SK-N-SH (cell line): ENCODE data around the gene RASGRF2. TPM values are rescaled to one million over a fixed set of nuclear protein-coding genes. Genes with fewer than 3 reads are reported as not detected.

Source experiments
- CTCF ChIA-PET: fragments of 300-600, 350-600 bp; formaldehyde crosslinking; extraction: SDS; loops from one replicate; lab custom pipeline; 2021; lab: Yijun Ruan, JAX
- POLR2A ChIA-PET: fragments of 350-600 bp; sonication (Branson Sonifier 250); formaldehyde crosslinking; extraction: SDS; loops from one replicate; lab custom pipeline; 2020; ENCODE audit warnings: antibody characterized with exemption, inconsistent platforms; lab: Yijun Ruan, JAX
- DNase-seq: peaks from one replicate; pipeline ENCODE4 v3.0.0; 2012
- H2AFZ ChIP-seq: fragments of 200-600 bp; sonication (generic); 2 replicates; pipeline ENCODE4 v1.8.1; 2016; ENCODE audit warnings: antibody characterized with exemption, mild to moderate bottlenecking, low read depth
- H3F3A ChIP-seq: fragments of 200-600 bp; sonication (generic); replicated peaks from 2 replicates; pipeline ENCODE3; 2016; ENCODE audit warnings: antibody characterized with exemption, mild to moderate bottlenecking; ENCODE audit not compliant: insufficient read depth
- H3K27ac ChIP-seq, 2 experiments: fragments of 200-500 bp in 1 of 2; fragments of 200-600 bp in 1 of 2; sonication (Bioruptor generic) in 1 of 2; sonication (generic), shearing (Covaris generic) in 1 of 2; 2 replicates each; pipeline versions ENCODE4 v1.5.1 to v1.6.1; 2014 to 2016; ENCODE audit warnings: low read depth in 2 of 2, inconsistent platforms in 1 of 2, low read length in 1 of 2, mild to moderate bottlenecking in 1 of 2, mixed read lengths in 1 of 2
- H3K27me3 ChIP-seq: fragments of 200-600 bp; sonication (generic), shearing (Covaris generic); 2 replicates; pipeline ENCODE4 v1.6.1; 2016; ENCODE audit warnings: mixed run types; ENCODE audit not compliant: insufficient read depth
- H3K36me3 ChIP-seq, 2 experiments: fragments of 200-500 bp in 1 of 2; fragments of 200-600 bp in 1 of 2; sonication (Bioruptor generic) in 1 of 2; sonication (generic) in 1 of 2; replicated peaks in 1 of 2; 2 replicates each; pipeline versions ENCODE3 to v1.5.1; 2014 to 2016; ENCODE audit warnings: low read length in 1 of 2, mild to moderate bottlenecking in 1 of 2; ENCODE audit not compliant: insufficient read depth in 2 of 2, control insufficient read depth in 1 of 2
- H3K4me1 ChIP-seq, 2 experiments: fragments of 200-500 bp in 1 of 2; fragments of 200-600 bp in 1 of 2; sonication (Bioruptor generic) in 1 of 2; sonication (generic), shearing (Covaris generic) in 1 of 2; 2 replicates each; pipeline versions ENCODE4 v1.5.1 to v1.6.1; 2014 to 2016; ENCODE audit warnings: low read depth in 1 of 2, low read length in 1 of 2, mixed run types in 1 of 2; ENCODE audit not compliant: insufficient read depth in 2 of 2, control insufficient read depth in 1 of 2
- H3K4me2 ChIP-seq: fragments of 200-600 bp; sonication (generic), shearing (Covaris generic); 2 replicates; pipeline ENCODE4 v1.6.1; 2017; ENCODE audit warnings: mixed run types
- H3K4me3 ChIP-seq, 2 experiments: fragments of 200-500 bp in 1 of 2; fragments of 200-600 bp in 1 of 2; sonication (Bioruptor generic) in 1 of 2; sonication (generic), shearing (Covaris generic) in 1 of 2; 2 replicates each; pipeline versions ENCODE4 v1.5.1 to v1.8.1; 2014 to 2016; ENCODE audit warnings: low read depth in 2 of 2, inconsistent platforms in 1 of 2, low read length in 1 of 2, mild to moderate bottlenecking in 1 of 2, mixed read lengths in 1 of 2, moderate library complexity in 1 of 2
- H3K79me2 ChIP-seq: fragments of 200-600 bp; sonication (generic); 2 replicates; pipeline ENCODE4 v1.8.1; 2017; ENCODE audit warnings: mild to moderate bottlenecking; ENCODE audit not compliant: insufficient read depth
- H3K9ac ChIP-seq: fragments of 200-600 bp; sonication (generic); 2 replicates; pipeline ENCODE4 v1.6.1; 2017; ENCODE audit warnings: mixed run types
- H3K9me2 ChIP-seq: fragments of 200-600 bp; sonication (generic); 2 replicates; pipeline ENCODE4 v1.6.1; 2017; ENCODE audit warnings: mixed run types
- H3K9me3 ChIP-seq: fragments of 200-600 bp; sonication (generic); 2 replicates; pipeline ENCODE4 v1.6.1; 2017; ENCODE audit warnings: mixed run types, mild to moderate bottlenecking, moderate library complexity
- H4K20me1 ChIP-seq: fragments of 200-600 bp; sonication (generic); 2 replicates; pipeline ENCODE4 v1.6.1; 2017; ENCODE audit warnings: mild to moderate bottlenecking, mixed run types; ENCODE audit not compliant: insufficient read depth
- ELF1 ChIP-seq: IDR thresholded peaks from 2 replicates; pipeline ENCODE4 v1.4.0; 2012
- EP300 ChIP-seq, 2 experiments: IDR thresholded peaks; 2 replicates each; pipeline versions ENCODE4 v1.4.0 to v1.6.1; 2012; ENCODE audit warnings: borderline replicate concordance in 1 of 2, low read depth in 1 of 2, low read length in 1 of 2
- EZH2phosphoT487 ChIP-seq: fragments of 200-600 bp; sonication (generic); IDR thresholded peaks from 2 replicates; pipeline ENCODE4 v1.6.1; 2017; ENCODE audit warnings: low read depth, mixed run types, mild to moderate bottlenecking, antibody characterized with exemption, moderate library complexity, borderline replicate concordance
- FOXJ3 ChIP-seq: sonication (generic); formaldehyde crosslinking; IDR thresholded peaks from 2 replicates; pipeline ENCODE4 v1.5.1; 2020; ENCODE audit warnings: mild to moderate bottlenecking, missing genetic modification reagents
- GABPA ChIP-seq: IDR thresholded peaks from 2 replicates; pipeline ENCODE4 v1.4.0; 2012; ENCODE audit warnings: low read depth, mild to moderate bottlenecking
- GATA2 ChIP-seq: sonication (generic); formaldehyde crosslinking; IDR thresholded peaks from 2 replicates; pipeline ENCODE4 v1.5.0; 2020; ENCODE audit warnings: mild to moderate bottlenecking, missing genetic modification reagents
- JUND ChIP-seq: IDR thresholded peaks from 2 replicates; pipeline ENCODE4 v1.4.0; 2012
- NFIC ChIP-seq: IDR thresholded peaks from 2 replicates; pipeline ENCODE4 v1.4.0; 2012; ENCODE audit warnings: borderline replicate concordance
- NRF1 ChIP-seq: IDR thresholded peaks from 2 replicates; pipeline ENCODE4 v1.6.1; 2012; ENCODE audit warnings: low read depth, mild to moderate bottlenecking, low read length
- PBX3 ChIP-seq: IDR thresholded peaks from 2 replicates; pipeline ENCODE4; 2012
- POLR2AphosphoS5 ChIP-seq: IDR thresholded peaks from 2 replicates; pipeline ENCODE4 v1.6.1; 2012; ENCODE audit warnings: low read depth, low read length
- TAF1 ChIP-seq: IDR thresholded peaks from 2 replicates; pipeline ENCODE4 v1.6.1; 2012; ENCODE audit warnings: low read depth, mild to moderate bottlenecking, low read length, moderate library complexity, borderline replicate concordance
- TCF12 ChIP-seq: IDR thresholded peaks from 2 replicates; pipeline ENCODE4 v1.4.0; 2012
- TEAD4 ChIP-seq: IDR thresholded peaks from 2 replicates; pipeline ENCODE4 v1.4.0; 2012; ENCODE audit warnings: mild to moderate bottlenecking, borderline replicate concordance; ENCODE audit not compliant: insufficient read depth
- USF1 ChIP-seq: IDR thresholded peaks from 2 replicates; pipeline ENCODE4 v1.4.0; 2012; ENCODE audit warnings: low read depth, borderline replicate concordance
- YY1 ChIP-seq: IDR thresholded peaks from 2 replicates; pipeline ENCODE4 v1.4.0; 2012; ENCODE audit warnings: low read depth, mild to moderate bottlenecking
- ZBTB33 ChIP-seq: IDR thresholded peaks from 2 replicates; pipeline ENCODE4 v1.4.0; 2012; ENCODE audit warnings: low read depth, borderline replicate concordance
- WGBS: methylation state at CpG from one replicate; pipeline ENCODE4 v1.1.6; 2017; ENCODE audit warnings: low lambda C conversion rate; 5-methylcytosine and 5-hydroxymethylcytosine counted together
- polyA plus RNA-seq, 3 experiments: library from polyadenylated mRNA; depleted of rRNA; stranded (reverse); fragments of >200 nt; gene quantifications; 2 replicates each; pipeline ENCODE4 v1.2.3, GENCODE V29; 2012

The RASGRF2 gene
- polyA plus RNA-seq, 1 of the 3 experiments (the other 2 are of a cell fraction), result under 0.01 TPM

- Histone ChIP-seq H2AFZ (no peak overlapping the region), H3K27ac (no peak overlapping the region), H3K9me3 (no peaks in the 10 kb centered on the region), H3K4me2 (no peak overlapping the region), H3K4me3 (no peak overlapping the region), H3K79me2 (no peaks in the 10 kb centered on the region), H3K9me2 (no peaks in the 10 kb centered on the region), H3K36me3 (no peaks in the 10 kb centered on the region), H3K4me1 (no peaks in the 10 kb centered on the region; a peak in 1 of 4 replicates), H3K9ac (no peak overlapping the region), H3K27me3 (no peaks in the 10 kb centered on the region), H3F3A (no peaks in the 10 kb centered on the region), H4K20me1 (no peaks in the 10 kb centered on the region)
- POLR2A ChIA-PET, result no interaction called here
- TF ChIP-seq EP300 (IDR thresholded peaks at IDR 0.05; ENCODE audit: borderline replicate concordance in 1 of 2, low read depth in 1 of 2, low read length in 1 of 2) (no peak), FOXJ3 (CRISPR knock-in tag) (no peak), GABPA (no peak), TAF1 (no peak), TCF12 (no peak), EZH2phosphoT487 (no peak), TEAD4 (no peak), USF1 (no peak), JUND (no peak), ZBTB33 (no peak), NFIC (no peak), ELF1 (no peak), PBX3 (no peak), YY1 (no peak)
- 46% methylated on average over 1 of the region's 1 CpG for WGBS
- no peak for DNase-seq
- CTCF ChIA-PET, result no interaction called here
These were observed 34.2 kb upstream of the RASGRF2 start for GRCh38 chr5:80925931-80926330.

GRCh38 chr5:80926536-80926935 is 33.6 kb upstream of the RASGRF2 start:
- H3K36me3 ChIP-seq, result no peaks in the 10 kb centered on the region
- H3K9me2 ChIP-seq, result no peaks in the 10 kb centered on the region
- H3F3A ChIP-seq, result no peaks in the 10 kb centered on the region
- POLR2A ChIA-PET, result no interaction called here
- H3K9me3 ChIP-seq, result no peaks in the 10 kb centered on the region
- no peak overlapping the region for H2AFZ ChIP-seq
- H3K4me3 ChIP-seq, result no peak overlapping the region
- H3K27me3 ChIP-seq, result no peaks in the 10 kb centered on the region
- CTCF ChIA-PET, result no interaction called here
- no peak overlapping the region for H3K4me2 ChIP-seq
- no peaks in the 10 kb centered on the region for H4K20me1 ChIP-seq
- no peaks in the 10 kb centered on the region; a peak in 1 of 4 replicates for H3K4me1 ChIP-seq
- TF ChIP-seq NRF1 (no peak), ELF1 (no peak), GATA2 (CRISPR knock-in tag) (no peak), TEAD4 (no peak), POLR2AphosphoS5 (no peak), YY1 (no peak), ZBTB33 (no peak), GABPA (no peak), TCF12 (no peak)
- no peak for DNase-seq
- H3K9ac ChIP-seq, result no peak overlapping the region
- H3K27ac ChIP-seq, result no peak overlapping the region
- no peaks in the 10 kb centered on the region for H3K79me2 ChIP-seq
- 30% methylated on average over 1 of the region's 1 CpG for WGBS
